ENCODE measurements around the gene FCER1G. TPM values are rescaled to one million over a fixed set of nuclear protein-coding genes. Genes with fewer than 3 reads are reported as not detected.

The FCER1G gene
- polyA plus RNA-seq (2013, experiment 1 of 2; ENCODE audit: insufficient read length): 0.69 TPM
- polyA plus RNA-seq (2013, experiment 2 of 2; ENCODE audit: insufficient read length): 0.47 TPM

DNA sequence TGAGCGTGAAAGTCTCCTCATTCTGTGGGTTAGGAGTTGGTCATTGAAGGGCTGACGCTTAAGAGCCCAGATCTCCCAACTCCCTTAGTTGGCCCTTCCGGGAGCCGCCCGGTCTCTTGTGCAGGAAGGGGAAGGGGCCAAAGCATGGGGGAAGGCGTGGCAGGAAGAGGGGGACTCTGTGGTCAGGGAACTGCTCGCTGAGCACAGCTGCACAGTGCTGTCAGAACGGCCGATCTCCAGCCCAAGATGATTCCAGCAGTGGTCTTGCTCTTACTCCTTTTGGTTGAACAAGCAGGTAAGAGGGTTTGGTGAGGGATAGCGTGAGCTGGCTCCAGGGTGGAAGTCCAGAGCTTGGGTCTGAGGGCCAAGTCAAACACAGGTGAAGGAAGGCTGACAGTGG, at the start of gene FCER1G:
Gene FCER1G, plus strand, starts transcription at position 220 of the 400 bp plus-strand sequence. Its CDS starts 27 bp downstream, at position 247.
- no peak for DNase-seq

DNA sequence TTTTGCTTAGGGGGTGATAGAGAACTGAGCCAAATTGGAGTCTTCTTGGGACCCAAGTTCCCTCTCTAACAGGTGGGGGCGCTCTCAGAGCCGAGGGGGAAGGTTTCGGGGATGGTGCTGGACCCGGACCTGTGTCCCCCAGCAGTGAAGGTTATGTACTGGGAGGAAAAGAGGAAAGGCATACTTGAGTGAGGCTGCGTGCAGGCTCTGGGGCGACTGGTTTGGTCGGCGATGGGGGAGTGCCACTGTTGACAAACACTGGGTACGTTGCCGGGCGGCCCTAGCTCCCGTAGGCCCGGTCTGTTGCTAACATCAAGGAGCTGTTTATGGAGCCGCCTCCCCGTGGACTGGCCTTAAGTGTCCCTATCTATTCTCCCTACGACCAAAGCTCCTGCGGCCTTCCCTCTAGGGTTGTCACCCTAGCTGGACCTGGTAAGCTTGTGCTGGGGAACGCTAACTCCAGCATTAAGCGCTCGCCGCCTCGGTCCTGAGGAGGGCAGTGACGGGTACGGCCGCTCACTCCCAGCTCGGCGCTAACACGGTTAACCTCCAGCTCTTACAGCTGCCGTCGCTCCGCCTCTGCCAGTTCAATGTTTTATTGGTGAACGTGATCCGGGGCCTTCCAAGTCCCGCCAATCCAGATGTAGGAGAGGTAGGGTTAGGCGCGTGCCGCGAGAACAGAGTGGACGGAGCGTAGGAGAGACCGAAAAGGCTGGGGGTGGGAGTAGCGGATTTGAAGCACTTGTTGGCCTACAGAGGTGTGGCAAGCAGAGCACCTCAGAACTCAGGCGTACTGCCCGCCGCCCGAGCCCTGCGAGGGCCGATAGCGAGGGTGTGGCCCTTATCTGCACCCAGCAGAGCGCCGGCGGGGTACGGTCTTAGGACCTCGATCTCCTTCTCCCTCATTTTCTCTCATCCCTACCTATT, 49.1 kb upstream of the FCER1G start, which contains the start of gene PPOX:
Gene PPOX, plus strand, starts transcription at position 685 of the 927 bp plus-strand sequence. CDS start 422 bp downstream, outside the sequence.
- peak; percentile 98 for DNase-seq

DNA sequence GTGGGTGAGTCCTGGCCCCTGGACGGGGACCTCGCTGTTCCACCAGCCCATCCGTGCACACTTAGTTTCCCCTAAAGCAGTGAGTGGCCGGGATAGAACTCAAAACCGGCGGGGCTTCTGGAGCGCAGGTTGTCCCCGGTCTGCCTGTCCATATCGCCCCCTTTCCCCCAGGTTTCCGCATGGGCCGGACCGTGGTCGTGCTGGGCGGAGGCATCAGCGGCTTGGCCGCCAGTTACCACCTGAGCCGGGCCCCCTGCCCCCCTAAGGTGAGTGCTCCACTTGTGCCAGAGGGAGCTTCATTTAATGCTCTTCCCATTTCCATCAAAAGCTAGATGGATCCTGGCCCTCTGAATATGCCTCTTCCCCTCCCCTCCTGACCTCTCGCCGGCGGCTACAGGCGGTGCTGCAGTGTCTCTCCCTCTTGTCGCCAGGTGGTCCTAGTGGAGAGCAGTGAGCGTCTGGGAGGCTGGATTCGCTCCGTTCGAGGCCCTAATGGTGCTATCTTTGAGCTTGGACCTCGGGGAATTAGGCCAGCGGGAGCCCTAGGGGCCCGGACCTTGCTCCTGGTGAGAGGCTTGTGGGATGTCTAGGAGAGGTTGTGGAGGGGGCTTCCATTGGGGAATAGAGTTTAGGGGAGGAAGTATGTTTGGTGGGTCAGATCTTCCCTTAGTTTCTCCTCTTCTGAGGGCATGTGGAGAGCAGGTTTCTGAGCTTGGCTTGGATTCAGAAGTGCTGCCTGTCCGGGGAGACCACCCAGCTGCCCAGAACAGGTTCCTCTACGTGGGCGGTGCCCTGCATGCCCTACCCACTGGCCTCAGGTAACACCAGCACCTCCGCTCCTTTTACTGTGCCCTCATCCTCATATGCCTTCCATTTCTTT, 48.2 kb upstream of the FCER1G start:
- DNase-seq: no peak

DNA sequence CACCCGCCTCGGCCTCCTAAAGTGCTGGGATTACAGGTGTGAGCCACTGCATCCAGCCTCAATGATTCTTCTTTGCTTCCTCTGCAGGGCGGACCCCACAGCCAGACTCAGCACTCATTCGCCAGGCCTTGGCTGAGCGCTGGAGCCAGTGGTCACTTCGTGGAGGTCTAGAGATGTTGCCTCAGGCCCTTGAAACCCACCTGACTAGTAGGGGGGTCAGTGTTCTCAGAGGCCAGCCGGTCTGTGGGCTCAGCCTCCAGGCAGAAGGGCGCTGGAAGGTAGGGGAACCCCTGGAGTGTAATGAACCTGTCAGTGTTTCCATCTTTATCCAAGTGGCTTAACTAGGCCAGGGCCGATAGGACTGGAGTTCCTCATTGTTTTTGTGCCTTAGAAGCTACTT, 46.2 kb upstream of the FCER1G start:
- DNase-seq: no peak

DNA sequence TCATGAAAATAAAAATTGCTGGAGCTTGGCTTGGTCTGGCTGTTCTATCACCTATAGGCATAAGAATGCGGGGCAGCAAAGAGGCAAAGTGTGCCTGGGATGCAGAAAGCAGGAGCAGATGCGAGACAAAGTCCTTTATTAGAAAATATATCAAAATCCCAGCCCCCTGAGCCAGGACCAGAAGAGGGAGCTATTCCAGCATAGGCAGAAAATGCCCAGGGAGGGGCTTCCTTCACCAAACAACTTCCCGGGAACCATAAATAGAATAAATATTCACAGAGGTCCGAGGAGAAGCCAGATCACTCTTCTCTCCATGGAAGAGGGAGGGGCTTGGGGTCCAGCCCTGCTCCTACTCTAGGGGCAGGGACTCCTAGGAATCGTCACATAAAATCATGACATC, 43.9 kb upstream of the FCER1G start:
- no peak for DNase-seq

DNA sequence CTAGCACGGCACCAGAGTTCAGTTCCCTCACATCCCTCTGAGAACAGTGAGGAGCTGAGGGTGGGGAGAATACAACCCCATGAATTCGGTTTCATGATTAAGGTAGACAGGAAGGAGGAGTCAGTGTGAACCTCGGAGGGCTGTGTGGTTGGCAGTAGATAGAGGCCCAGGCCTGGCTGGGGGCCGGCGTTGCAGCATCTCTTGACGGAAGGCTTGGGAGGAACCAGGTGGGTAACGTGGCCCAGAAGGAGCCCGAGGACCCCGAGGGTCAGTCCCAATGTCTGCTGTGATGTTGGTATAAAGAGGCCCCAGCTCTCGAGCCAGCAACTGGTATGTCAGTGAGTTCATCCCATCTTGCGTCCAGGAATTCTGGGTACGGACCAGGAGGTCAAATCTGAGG, 43.4 kb upstream of the FCER1G start:
- DNase-seq: no peak

DNA sequence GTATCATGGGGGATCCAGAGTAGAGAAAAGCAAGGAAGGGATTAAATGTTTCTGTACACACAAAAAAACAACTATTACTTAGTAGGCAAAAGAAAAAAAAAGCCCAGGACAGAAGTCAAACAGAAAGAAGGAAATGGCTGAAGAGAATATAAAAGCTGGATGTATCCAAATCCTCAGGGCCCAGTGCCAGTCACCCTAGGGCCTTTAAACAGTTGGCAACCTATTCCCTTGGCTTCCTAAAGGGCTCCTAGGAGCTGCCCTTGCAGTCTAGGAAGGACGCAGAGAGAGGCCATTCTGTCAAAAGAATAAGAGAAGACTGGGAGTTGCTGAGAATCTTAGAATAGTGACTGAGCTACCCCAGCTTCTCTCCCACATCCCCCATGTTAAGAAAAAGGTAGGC, 42.7 kb upstream of the FCER1G start:
- no peak for DNase-seq

DNA sequence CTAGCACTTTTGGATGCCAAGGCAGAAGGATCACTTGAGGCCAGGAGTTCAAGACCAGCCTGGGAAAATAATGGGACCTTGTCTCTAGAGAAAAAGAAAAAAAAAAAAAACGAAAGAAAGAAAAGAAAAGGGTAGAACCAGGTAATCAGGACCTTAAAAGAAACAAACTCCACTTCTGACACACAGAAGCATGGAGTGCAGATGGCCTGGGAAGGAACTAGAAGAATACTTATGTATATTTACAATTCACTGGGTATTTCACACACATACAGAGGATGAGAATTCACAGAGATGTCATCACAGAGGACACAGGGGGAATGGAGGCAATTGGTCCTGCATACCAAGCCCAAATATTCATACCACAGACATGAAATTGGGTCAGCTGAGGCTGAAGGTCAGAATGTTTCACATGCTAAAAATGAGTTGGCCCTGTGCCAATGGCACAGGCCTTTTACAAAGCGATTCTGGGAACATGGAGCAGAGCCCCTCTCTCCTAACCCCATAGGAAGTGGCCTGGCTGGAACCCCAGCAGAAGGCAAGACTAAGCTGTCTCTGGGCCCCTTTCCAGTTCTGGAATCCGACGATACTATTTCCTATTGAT, 42.2 kb upstream of the FCER1G start:
- DNase-seq: peak; percentile 82

DNA sequence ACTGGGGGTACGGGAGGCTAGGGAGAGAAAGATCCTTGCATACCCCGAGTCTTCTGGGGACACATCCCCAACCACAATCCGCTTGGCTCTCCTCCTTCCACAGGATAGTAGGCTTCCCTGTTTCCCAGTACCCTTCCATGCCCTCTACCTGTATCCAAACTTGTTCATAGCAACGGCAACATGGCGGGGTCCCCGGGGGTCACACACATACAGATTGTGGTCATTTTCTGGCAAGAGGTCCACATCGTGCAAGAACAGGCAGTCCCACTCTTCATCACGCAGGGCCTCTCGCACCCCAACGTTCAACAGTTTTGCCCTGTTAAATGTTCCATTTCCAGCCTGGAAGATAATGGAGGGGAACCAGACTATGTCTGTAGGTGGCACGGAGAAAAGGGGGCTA, 41.4 kb upstream of the FCER1G start:
- DNase-seq: no peak

DNA sequence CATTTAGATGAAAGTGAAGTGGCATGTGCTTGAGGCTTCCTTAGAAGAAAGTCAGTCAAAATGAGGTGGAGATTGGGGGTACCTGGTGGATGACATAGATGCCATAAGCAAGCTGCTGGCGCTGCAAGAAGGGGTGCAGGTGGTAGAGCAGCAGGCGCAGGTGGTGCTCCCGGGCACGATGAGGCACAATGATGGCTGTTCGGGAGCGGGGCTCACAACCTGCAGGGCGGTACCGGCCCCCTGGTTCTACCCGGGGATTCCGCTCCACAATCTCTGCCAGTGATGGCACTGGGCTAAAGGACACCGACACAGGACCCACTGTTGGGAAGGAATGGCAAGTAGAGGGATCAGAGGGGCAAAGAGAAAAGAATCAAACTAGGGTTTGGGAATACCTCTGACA, 40.2 kb upstream of the FCER1G start:
- DNase-seq: no peak

DNA sequence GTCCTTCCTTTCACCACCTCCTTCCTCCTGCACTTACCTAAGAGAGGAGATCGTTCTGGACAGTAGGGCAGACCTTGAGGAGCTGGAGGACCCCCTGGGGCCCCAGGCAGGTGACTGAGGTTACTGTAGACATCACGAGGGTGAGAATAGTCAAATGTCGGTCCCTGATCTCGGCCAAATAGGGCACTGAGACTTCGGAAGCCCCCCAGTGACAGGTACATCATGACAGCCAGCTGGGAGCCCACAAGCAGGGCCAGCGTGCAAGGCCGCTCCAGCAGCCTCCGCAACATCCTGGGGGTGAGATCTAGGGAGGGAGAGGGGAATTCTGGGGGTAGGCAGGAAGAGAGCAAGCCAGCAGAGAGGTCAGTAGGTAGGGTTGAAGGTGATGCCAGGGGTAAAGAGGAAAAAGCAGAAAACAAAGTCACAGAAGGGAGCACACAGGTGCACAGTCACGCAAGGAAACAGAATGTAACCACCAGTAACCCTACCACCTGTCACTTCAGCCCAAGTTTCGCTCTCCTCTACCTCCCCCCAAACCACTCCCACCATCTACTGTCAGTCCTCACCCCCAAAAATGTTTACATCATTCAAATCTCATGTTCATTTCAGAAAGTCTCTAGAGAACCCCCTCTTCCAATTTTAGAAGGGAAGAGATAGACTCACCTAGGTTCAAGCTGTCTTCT, 39.2 kb upstream of the FCER1G start:
- DNase-seq: no peak

DNA sequence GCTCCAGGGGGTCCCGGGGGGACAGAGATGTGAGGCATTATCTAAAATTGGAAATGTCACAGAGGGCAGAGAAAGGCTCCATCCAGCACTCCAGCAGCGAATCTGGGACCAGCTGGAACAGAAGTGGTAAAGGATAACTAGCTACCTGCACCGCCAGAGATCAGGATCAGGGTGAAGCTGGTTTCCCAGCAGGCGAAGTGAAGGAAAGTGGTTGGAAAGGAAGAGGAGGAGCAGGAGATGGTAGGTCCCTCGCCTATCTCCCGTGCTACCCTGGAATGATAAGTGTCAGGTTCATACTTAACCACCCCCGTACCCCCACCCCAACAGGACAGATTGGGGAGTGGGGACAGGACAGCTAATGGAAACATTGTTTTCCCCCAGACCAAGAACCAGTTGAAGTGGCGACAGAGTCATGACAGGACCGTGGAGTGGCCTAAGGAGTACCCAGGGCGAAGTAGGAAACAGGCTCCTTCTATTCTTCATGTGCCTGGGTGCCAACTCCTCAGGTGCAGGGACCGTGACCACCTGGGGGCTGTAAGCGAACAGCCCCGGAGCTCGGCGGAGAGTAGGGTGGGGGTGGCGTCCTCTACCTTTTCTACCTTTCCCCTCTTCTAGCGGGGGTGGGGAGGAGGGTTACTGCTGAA, 38.5 kb upstream of the FCER1G start:
- DNase-seq: no peak

DNA sequence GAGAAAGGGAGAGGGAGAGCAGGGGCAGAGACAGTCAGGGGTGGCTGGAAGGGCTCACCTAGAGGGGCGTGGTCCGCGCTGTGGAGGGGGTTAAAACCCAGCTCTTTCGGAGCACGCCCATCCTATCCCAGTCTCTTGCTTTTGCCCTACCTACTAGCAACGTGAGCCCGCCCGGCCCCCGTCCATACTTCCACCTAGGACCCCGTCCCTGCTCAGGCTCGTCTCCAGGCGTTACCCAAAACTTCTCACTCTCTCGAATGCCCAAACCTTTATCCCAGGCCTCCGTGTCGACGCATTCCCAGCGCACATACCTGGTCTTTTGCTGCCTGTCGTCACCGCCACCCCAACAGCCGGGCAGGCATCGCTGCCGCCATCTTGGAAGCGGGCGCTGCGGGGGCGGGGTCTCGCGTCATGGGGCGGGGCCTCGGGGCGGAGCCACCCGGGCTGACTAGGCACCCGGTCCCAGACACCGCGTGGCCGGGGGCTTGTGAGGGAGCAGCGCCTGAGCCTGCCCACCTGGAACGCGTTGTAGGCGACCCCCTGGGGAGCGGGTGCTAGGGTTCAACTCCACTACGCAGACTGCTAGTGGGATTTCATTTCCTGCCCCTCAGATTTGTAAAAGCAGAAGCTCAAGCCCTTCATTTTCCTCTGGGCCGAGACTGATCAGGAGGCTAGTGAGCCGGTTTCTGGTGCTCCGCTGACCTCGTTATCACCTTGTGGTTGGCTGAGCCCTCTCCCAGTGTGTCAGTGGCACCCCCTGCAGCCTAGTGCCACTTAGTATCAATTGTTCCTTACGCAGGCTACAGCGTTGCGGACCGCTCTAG, 37.8 kb upstream of the FCER1G start, which contains the start of gene B4GALT3:
Gene B4GALT3, minus strand, starts transcription at position 396 of the 824 bp plus-strand sequence. CDS start 1,447 bp downstream, outside the sequence.
- DNase-seq: peak; percentile 73

DNA sequence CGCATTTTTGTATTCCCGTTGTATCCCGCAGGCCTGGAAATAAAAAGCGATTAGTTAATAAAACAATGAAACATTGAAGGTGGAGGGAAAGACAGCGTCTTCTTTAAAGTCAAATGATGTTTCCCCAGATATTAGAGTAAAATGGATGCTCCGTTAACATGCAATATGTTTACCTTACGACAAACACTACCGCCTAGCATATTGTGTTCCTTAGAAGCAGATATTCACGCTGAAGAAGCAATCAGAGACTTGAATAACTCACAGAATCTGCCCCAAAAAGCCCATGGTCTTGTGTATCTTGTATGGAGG, 37.2 kb upstream of the FCER1G start:
- no peak for DNase-seq

DNA sequence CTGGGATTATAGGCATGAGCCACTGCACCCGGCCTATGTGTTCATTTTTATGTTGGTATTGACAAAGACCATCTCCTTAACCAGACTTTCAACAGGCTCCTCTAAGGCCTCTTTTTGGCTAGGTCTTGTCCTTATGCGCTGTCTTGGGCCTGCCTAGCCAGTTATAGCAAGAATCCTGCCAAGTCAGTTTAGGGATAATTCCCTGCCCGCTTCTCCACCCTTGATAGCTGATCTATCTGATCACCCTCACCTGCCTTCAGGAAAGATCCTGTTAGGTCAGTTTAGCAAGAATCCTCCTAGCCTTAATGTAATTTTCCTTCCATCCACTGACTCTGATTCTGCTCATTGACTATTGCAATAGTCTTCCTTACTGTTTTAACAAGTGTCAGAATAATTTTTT, 35.4 kb upstream of the FCER1G start:
- DNase-seq: no peak

DNA sequence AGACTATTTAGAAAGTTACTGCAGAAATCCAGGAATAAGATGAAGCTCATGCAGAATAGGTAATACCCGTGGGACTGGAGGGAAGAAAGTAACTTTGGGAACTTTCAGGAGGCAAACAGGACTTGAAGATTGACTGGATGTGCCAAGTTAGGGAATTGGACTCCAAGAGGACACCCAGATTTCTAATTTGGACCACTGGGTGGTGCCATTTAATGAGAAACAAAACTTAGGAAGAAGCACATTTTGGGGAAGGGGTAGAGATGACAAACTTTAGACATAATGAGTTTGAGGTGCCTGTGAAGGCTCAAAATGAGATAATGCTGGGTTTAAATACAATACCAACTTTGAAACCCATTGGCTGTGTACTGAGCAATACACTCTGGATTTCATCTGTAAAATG, 34.5 kb upstream of the FCER1G start:
- DNase-seq: peak; percentile 22

DNA sequence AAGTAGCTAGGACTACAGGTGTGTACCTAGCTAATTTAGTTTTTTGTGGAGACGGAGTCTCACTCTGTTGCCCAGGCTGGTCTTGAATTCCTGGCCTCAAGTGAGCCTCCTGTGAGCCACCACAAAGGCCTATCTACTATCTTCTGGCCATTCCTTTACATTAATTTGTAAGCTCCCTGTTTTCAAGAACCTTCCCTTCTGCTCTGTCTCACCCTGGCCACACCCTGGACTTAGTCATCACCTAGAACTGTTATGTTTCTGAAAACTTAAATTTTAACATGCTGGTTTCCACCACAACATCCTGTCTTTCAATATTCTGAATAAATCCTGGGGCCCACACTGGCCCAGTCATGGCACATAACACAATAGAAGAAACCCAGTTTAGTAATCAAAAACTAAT, 32.9 kb upstream of the FCER1G start:
- peak; percentile 79 for DNase-seq

DNA sequence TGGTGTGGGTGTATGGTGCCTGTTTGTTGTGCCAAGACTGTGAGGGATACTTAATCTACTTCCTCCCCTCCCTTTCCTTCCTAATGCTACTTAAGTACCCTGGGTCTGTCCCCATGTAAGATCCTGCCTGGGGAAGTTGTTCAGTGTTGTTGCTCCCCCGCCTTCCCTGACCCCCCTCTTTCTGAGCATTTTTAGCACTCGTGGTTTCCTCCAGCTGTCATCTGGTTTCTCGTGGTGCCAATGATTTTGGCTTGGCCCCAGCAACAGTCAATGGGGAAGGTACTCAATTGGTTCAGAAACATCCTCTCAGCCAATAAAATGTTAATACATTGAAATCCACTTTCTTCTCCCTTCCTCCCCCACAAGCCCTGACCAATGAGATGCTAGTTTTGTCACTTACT, 29.8 kb upstream of the FCER1G start:
- peak; percentile 66 for DNase-seq

DNA sequence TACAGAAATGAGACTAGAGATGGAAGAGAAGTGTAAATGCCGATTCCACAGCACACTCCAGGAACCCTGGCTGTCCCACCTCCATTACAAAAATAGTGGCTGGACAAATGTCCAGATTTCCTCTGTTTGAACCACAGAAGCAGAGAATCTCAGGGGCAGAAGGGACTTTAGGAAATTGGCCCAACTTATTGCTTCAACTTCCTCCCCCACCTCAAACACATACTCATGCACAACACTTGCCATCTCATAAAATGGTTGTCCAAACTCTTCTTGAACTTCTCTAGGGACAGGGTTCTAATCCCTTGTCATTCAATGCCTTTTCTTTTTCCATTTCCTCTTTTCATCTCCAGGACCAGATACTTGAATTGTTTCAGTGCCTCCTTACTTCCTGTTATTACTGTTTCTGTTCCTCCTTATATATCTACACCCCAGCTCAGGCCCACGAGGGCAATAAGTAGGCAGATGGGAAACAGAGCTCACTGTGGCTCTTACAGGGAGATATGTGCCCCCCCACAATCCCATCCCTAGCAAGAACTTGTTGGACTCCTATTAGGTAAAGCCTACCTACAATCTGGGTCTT, 29.3 kb upstream of the FCER1G start:
- no peak for DNase-seq

DNA sequence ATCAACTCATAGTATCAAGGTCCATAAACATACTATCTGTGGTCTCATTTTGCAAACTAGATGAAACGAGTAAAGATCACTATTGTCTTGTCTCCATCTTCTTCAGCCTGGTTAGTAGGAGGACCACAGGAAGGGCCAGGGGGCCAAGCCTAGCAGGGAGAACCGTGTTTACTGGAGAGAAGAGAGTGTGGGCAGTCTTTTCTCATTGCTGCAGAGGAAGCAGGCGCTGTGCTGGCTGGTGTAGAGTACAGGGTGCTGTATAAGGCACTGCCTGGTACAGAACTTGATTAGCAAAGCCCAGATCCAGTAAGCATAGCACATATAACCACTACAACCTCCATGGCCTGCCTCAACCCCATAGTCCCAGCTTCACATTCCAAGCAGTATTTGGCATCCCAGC, 27.8 kb upstream of the FCER1G start:
- no peak for DNase-seq
